Activated CD4-positive, alpha-beta T cell treated with anti-CD3 and anti-CD28 coated beads, Interleukin-2, amount 50 U/mL, for 48 hours (primary cell): Measurements from ENCODE around the gene FRMPD1.
A peak's percentile ranks its signal among the peaks of the same experiment; 100 is the strongest.
"Not testable (repeated sequence)": the region's sequence is repeated elsewhere in the genome, so short reads cannot be mapped to it uniquely, and the experiment has no call there.

Source experiments
- DNase-seq, 2 experiments: peaks; one replicate each; pipeline ENCODE4 v3.0.0-alpha.2; 2020

The FRMPD1 gene

GRCh38 chr9:37740128-37740527, 89.4 kb downstream of the FRMPD1 start:
- no peak for DNase-seq

GRCh38 chr9:37740631-37741328, 90.0 kb downstream of the FRMPD1 start:
- DNase-seq: no peak

GRCh38 chr9:37745970-37746369, 95.2 kb downstream of the FRMPD1 start:
- no peak for DNase-seq

- DNase-seq: no peak
Measured at GRCh38 chr9:37746448-37747270, 95.9 kb downstream of the FRMPD1 start.

- peak; percentile 58 to 70 for DNase-seq
Measured at GRCh38 chr9:37747271-37747753, 96.6 kb downstream of the FRMPD1 start.

- no peak for DNase-seq
Measured at GRCh38 chr9:37749129-37749528, 98.4 kb downstream of the FRMPD1 start.

- no peak for DNase-seq
Measured at GRCh38 chr9:37751186-37751585, 100.4 kb downstream of the FRMPD1 start.

- not testable (repeated sequence) for DNase-seq
Measured at GRCh38 chr9:37751704-37752103, 101.0 kb downstream of the FRMPD1 start.

GRCh38 chr9:37752112-37752511, 101.4 kb downstream of the FRMPD1 start:
- not testable (repeated sequence) for DNase-seq

- peak in 1 of 2 experiments; percentile 25 for DNase-seq
Measured at GRCh38 chr9:37752642-37753488, 102.1 kb downstream of the FRMPD1 start.

GRCh38 chr9:37753489-37754190, 102.9 kb downstream of the FRMPD1 start, which contains the start of gene TRMT10B:
Gene TRMT10B, plus strand, starts transcription at chr9:37753805. Its CDS starts 8,127 bp downstream, at chr9:37761932.
- peak; percentile 77 to 81 for DNase-seq

- no peak for DNase-seq
Measured at GRCh38 chr9:37758747-37759146, 108.0 kb downstream of the FRMPD1 start.

GRCh38 chr9:37760416-37761161, 109.8 kb downstream of the FRMPD1 start:
- no peak for DNase-seq

- DNase-seq: no peak
Measured at GRCh38 chr9:37761511-37761910, 110.8 kb downstream of the FRMPD1 start.

GRCh38 chr9:37765263-37765662, 114.5 kb downstream of the FRMPD1 start:
- DNase-seq: not testable (repeated sequence)

- no peak for DNase-seq
Measured at GRCh38 chr9:37769306-37769705, 118.6 kb downstream of the FRMPD1 start.

GRCh38 chr9:37769995-37770394, 119.2 kb downstream of the FRMPD1 start:
- no peak for DNase-seq

GRCh38 chr9:37775216-37775919, 124.6 kb downstream of the FRMPD1 start:
- DNase-seq: no peak

- DNase-seq: no peak
Measured at GRCh38 chr9:37776328-37776727, 125.6 kb downstream of the FRMPD1 start.

- DNase-seq: no peak
Measured at GRCh38 chr9:37778534-37778933, 127.8 kb downstream of the FRMPD1 start.

- DNase-seq: no peak
Measured at GRCh38 chr9:37784291-37784615, 133.5 kb downstream of the FRMPD1 start.
